OCI-LY3 (cell line): ENCODE measurements around the gene CUTC.
"Not testable (repeated sequence)": the region's sequence is repeated elsewhere in the genome, so short reads cannot be mapped to it uniquely, and the experiment has no call there.

Experiments used
- H2AFZ ChIP-seq: fragments of 200-600, 300-600 bp; shearing (Covaris generic); 2 replicates; pipeline ENCODE4 v1.6.0; 2014; ENCODE audit warnings: antibody characterized with exemption, low read depth, low read length
- H3K27ac ChIP-seq: fragments of 200-600, 300-600 bp; sonication (generic); 2 replicates; pipeline ENCODE4 v1.5.1; 2014; ENCODE audit warnings: mild to moderate bottlenecking, low read length, moderate library complexity, mixed read lengths
- H3K27me3 ChIP-seq: fragments of 200-600, 300-600 bp; sonication (generic); 2 replicates; pipeline ENCODE4 v1.6.1; 2014; ENCODE audit warnings: low read depth, low read length, mixed read lengths
- H3K36me3 ChIP-seq: fragments of 200-600, 300-600 bp; sonication (generic); replicated peaks from 2 replicates; pipeline ENCODE3; 2014; ENCODE audit warnings: low read depth, low read length, mixed read lengths
- H3K4me1 ChIP-seq: fragments of 300-600, 200-600 bp; sonication (generic); 2 replicates; pipeline ENCODE4 v1.6.1; 2014; ENCODE audit warnings: low read length, mixed read lengths
- H3K4me2 ChIP-seq: fragments of 200-600, 300-600 bp; sonication (generic); 2 replicates; pipeline ENCODE4 v1.6.1; 2014; ENCODE audit warnings: low read length, mixed read lengths
- H3K4me3 ChIP-seq: fragments of 300-600, 200-600 bp; sonication (generic); 2 replicates; pipeline ENCODE4 v1.5.1; 2014; ENCODE audit warnings: antibody characterized with exemption, mild to moderate bottlenecking, low read length, moderate library complexity
- H3K79me2 ChIP-seq: fragments of 300-600, 200-600 bp; shearing (Covaris generic); 2 replicates; pipeline ENCODE4 v1.6.1; 2014; ENCODE audit warnings: mild to moderate bottlenecking, low read length, mixed read lengths
- H3K9ac ChIP-seq: fragments of 300-600, 200-600 bp; shearing (Covaris generic); 2 replicates; pipeline ENCODE4 v1.6.0; 2014; ENCODE audit warnings: mild to moderate bottlenecking, low read length, moderate library complexity
- H3K9me3 ChIP-seq: fragments of 200-600, 300-600 bp; shearing (Covaris generic); 2 replicates; pipeline ENCODE4 v1.6.1; 2014; ENCODE audit warnings: low read length, mixed read lengths; ENCODE audit not compliant: insufficient read depth
- H4K20me1 ChIP-seq: fragments of 200-600, 300-600 bp; sonication (generic); 2 replicates; pipeline ENCODE4 v1.6.1; 2016; ENCODE audit warnings: low read length, mixed read lengths; ENCODE audit not compliant: insufficient read depth
- EZH2phosphoT487 ChIP-seq: fragments of 200-600 bp; shearing (Covaris generic); IDR thresholded peaks from 2 replicates; pipeline ENCODE4 v1.6.1; 2018; ENCODE audit warnings: antibody characterized with exemption, mixed run types, low read depth
- TF ChIP-seq, protein P1 (sequence below): fragments of 200-600, 300-600 bp; sonication (generic); IDR thresholded peaks from 2 replicates; pipeline ENCODE4 v1.5.1; 2014; ENCODE audit warnings: antibody characterized with exemption, low read length, low read depth

CUTC gene

DNA sequence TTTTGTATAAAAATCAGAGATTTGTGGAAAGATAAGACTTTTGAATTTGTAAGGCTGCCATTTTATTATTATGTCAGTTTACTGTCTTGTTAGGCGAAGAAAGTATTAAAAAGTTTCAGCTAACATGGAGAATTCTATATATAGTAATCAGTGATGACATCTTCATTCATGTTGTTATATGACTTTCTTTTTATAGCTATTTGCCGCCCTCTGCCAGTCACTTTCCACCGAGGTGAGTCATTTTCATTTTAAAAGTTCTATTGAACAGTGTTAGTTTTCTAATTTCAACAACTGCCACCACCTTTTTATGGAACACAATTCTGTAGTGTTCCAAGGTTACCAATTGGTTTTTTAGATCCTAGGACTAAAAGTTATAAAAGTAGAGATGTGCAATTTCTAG lies 11.8 kb downstream of the CUTC start:
- Histone ChIP-seq H3K4me3 (no peak overlapping the region), H3K36me3 (peaks cover 53% of the 10 kb centered on the region), H3K4me2 (no peak overlapping the region), H3K4me1 (no peaks in the 10 kb centered on the region), H3K27ac (no peak overlapping the region), H3K9me3 (no peaks in the 10 kb centered on the region), H2AFZ (no peak overlapping the region), H3K9ac (no peak overlapping the region), H3K27me3 (no peaks in the 10 kb centered on the region), H4K20me1 (no peaks in the 10 kb centered on the region), H3K79me2 (no peaks in the 10 kb centered on the region; the same call in 1 of the 2 replicates)
- TF ChIP-seq, protein P1, sequence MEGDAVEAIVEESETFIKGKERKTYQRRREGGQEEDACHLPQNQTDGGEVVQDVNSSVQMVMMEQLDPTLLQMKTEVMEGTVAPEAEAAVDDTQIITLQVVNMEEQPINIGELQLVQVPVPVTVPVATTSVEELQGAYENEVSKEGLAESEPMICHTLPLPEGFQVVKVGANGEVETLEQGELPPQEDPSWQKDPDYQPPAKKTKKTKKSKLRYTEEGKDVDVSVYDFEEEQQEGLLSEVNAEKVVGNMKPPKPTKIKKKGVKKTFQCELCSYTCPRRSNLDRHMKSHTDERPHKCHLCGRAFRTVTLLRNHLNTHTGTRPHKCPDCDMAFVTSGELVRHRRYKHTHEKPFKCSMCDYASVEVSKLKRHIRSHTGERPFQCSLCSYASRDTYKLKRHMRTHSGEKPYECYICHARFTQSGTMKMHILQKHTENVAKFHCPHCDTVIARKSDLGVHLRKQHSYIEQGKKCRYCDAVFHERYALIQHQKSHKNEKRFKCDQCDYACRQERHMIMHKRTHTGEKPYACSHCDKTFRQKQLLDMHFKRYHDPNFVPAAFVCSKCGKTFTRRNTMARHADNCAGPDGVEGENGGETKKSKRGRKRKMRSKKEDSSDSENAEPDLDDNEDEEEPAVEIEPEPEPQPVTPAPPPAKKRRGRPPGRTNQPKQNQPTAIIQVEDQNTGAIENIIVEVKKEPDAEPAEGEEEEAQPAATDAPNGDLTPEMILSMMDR = no peak
- no peak for TF ChIP-seq EZH2phosphoT487

GRCh38 chr10:99746166-99746565 lies 14.1 kb downstream of the CUTC start:
- peaks cover 30% of the 10 kb centered on the region for H3K36me3 ChIP-seq
- H3K4me1 ChIP-seq, H3K9me3 ChIP-seq, H4K20me1 ChIP-seq, H3K4me2 ChIP-seq, H3K27ac ChIP-seq, H3K79me2 ChIP-seq, H3K9ac ChIP-seq, H3K4me3 ChIP-seq, H3K27me3 ChIP-seq, H2AFZ ChIP-seq: not testable (repeated sequence)

- Histone ChIP-seq H3K79me2 (no peaks in the 10 kb centered on the region), H2AFZ (no peak overlapping the region), H3K9ac (no peak overlapping the region), H3K27ac (no peak overlapping the region), H3K4me1 (no peaks in the 10 kb centered on the region), H3K36me3 (peaks cover 15% of the 10 kb centered on the region), H3K4me3 (no peak overlapping the region), H3K27me3 (no peaks in the 10 kb centered on the region), H3K4me2 (no peak overlapping the region), H3K9me3 (no peaks in the 10 kb centered on the region), H4K20me1 (no peaks in the 10 kb centered on the region)
- no peak for TF ChIP-seq EZH2phosphoT487
- TF ChIP-seq, protein P1 = no peak
Observed at GRCh38 chr10:99748823-99749451, 16.9 kb downstream of the CUTC start.

DNA sequence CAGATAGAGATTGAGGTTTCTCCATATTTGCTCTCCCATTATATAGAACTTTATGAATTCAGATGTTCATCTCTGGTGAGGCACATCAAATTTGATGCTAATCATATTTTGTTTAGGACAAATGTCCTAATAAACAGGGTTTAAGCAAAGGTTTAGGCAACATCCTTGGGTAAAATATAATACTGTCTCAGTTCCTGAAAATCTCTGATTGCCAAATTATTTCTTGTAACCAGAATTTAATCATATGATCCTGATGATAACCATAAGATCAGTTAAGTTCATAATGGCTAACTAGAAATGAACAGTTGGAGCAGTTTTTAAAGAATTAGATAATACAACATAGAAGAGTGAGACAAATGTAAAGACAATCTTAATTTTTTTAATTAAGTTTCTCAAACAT lies 18.6 kb downstream of the CUTC start:
- Histone ChIP-seq H4K20me1 (no peaks in the 10 kb centered on the region), H3K9ac (no peak overlapping the region), H3K9me3 (no peaks in the 10 kb centered on the region), H3K4me3 (no peak overlapping the region), H3K79me2 (no peaks in the 10 kb centered on the region), H3K4me2 (no peak overlapping the region), H3K27me3 (no peaks in the 10 kb centered on the region), H3K36me3 (peaks cover 22% of the 10 kb centered on the region), H3K27ac (no peak overlapping the region), H2AFZ (no peak overlapping the region), H3K4me1 (no peaks in the 10 kb centered on the region)
- TF ChIP-seq EZH2phosphoT487 = no peak
- TF ChIP-seq, protein P1 = no peak

DNA sequence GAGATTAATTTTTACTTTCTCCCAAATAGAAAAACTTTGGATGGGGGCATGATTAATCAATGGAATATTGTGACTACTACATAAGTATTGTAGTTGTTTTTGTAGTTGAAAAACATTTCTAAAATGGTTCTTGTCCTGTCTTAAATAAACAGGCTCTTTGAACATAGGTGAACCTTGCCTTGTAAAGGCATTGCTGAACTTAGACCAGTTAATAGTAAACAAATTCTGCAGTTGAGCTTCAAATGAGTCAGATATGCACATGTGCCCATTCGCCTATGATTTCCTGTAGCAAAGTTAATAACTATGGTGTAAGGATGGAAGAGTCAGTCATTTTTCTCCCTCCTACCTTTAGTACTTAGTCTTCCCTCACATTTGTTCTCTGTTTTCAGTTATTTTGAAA lies 22.6 kb downstream of the CUTC start:
- H3K4me1 ChIP-seq = no peaks in the 10 kb centered on the region
- no peaks in the 10 kb centered on the region for H4K20me1 ChIP-seq
- no peak overlapping the region for H2AFZ ChIP-seq
- no peak overlapping the region for H3K9ac ChIP-seq
- TF ChIP-seq, protein P1 = no peak
- no peak for TF ChIP-seq EZH2phosphoT487
- no peaks in the 10 kb centered on the region for H3K9me3 ChIP-seq
- H3K36me3 ChIP-seq = peaks cover 30% of the 10 kb centered on the region
- no peak overlapping the region for H3K4me3 ChIP-seq
- H3K27me3 ChIP-seq = no peaks in the 10 kb centered on the region
- no peaks in the 10 kb centered on the region for H3K79me2 ChIP-seq
- H3K4me2 ChIP-seq = no peak overlapping the region
- H3K27ac ChIP-seq = no peak overlapping the region
